ENCODE data around the gene ZBTB44.

DNA sequence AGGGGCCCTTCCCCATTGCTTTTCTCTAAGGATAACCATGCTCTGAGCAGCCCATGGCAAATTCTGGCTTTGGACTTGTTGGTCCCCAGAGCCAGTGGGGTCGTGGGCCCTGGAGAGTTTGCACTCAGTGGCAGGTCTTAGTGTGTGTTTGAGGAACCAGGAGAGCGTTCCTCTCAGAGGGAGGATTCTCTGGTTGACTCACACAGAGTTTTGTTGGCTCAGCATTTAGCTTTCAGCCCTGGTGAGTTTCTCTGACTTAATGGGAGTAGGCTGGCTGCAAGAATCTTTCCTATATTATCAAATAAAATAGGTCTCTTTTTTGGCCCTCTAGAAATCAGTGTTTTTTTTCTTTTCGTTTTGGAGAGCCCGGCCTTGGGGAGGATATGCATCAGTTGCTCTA lies 134.2 kb downstream of the ZBTB44 start:
- TF ChIP-seq BACH2 (CRISPR knock-in tag; IDR thresholded peaks at IDR 0.05; ENCODE audit: borderline replicate concordance) = no peak
- TF ChIP-seq ARNTL (CRISPR knock-in tag; IDR thresholded peaks at IDR 0.05; ENCODE audit: borderline replicate concordance, low read depth) = no peak
- no peak for TF ChIP-seq GLIS3 (CRISPR knock-in tag; IDR thresholded peaks at IDR 0.05)
- TF ChIP-seq, protein P1, sequence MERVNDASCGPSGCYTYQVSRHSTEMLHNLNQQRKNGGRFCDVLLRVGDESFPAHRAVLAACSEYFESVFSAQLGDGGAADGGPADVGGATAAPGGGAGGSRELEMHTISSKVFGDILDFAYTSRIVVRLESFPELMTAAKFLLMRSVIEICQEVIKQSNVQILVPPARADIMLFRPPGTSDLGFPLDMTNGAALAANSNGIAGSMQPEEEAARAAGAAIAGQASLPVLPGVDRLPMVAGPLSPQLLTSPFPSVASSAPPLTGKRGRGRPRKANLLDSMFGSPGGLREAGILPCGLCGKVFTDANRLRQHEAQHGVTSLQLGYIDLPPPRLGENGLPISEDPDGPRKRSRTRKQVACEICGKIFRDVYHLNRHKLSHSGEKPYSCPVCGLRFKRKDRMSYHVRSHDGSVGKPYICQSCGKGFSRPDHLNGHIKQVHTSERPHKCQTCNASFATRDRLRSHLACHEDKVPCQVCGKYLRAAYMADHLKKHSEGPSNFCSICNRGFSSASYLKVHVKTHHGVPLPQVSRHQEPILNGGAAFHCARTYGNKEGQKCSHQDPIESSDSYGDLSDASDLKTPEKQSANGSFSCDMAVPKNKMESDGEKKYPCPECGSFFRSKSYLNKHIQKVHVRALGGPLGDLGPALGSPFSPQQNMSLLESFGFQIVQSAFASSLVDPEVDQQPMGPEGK (CRISPR knock-in tag; IDR thresholded peaks at IDR 0.05; ENCODE audit: borderline replicate concordance) = no peak
- no peak for TF ChIP-seq ZC3H10 (CRISPR knock-in tag; IDR thresholded peaks at IDR 0.05)
- no peak for TF ChIP-seq CREB5 (CRISPR knock-in tag; IDR thresholded peaks at IDR 0.05; ENCODE audit: low read depth)
